Skeletal muscle cell (primary cell): Measurements from ENCODE around the gene CDK5RAP2.

Experiments
- DNase-seq: peaks from one replicate; pipeline ENCODE4 v3.0.0-alpha.2; 2010; ENCODE audit warnings: low read depth
- H3K4me3 ChIP-seq: 2 replicates; pipeline ENCODE4 v1.5.1; 2011; ENCODE audit warnings: low read depth, mild to moderate bottlenecking, control low read depth, low read length, moderate library complexity

CDK5RAP2 gene

DNA sequence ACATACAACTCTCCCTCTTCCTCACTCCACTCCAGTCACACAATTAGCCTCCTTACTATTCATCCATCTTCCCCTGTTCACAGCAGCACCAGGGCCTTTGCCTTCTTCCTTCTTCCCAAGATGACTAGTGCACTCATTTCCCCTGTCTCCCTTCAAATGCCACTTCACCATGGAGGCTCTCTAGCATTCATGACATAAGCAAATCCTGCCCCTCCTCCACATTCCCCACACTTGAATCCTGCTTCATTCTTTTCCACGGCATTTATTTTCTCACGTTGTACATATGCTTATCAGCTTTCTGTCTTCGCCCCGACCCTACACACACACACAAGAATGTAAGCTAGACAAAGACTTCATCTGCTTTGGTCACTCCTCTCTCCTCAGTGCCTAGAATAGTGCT lies 133.3 kb downstream of the CDK5RAP2 start:
- no peak overlapping the region for H3K4me3 ChIP-seq
- no peak for DNase-seq

DNA sequence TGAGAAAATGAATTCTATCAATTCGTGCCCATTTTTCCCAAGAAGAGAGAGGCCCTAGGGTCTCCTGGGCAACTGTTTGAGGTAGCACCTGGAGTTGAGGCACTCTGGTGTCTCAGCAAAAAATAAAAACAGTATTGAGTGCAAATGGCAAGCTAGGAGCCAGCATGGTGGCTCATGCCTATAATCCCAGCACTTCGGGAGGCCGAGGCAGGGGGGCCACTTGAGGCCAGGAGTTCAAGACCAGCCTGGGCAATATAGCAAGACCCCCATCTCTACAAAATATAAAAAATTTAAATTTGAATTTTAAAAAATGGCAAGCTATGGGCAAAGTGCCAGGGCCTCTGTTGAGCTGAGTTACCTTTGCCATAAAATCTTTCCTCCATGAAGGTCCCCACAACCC lies 136.0 kb downstream of the CDK5RAP2 start:
- DNase-seq, result no peak
- H3K4me3 ChIP-seq, result no peak overlapping the region

DNA sequence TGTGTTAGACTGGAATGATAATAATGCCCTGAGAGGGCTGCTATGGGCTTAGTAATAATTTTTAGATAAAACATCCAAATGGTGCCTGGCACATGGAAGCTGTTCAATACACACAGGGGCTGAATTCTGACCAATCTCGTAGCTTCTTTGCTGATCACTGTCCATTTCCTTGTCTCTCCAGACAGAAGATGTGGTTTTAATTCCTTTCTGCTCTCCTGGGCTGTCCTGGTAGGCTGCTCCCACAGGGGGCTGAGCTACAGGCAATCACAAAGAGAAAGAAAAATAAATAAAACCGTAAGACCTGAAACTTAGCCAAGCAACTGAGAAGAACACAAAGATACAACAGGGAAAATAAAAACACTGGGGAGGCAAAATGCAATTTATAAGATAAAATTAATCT lies 136.5 kb downstream of the CDK5RAP2 start:
- DNase-seq, result peak; percentile 73
- H3K4me3 ChIP-seq, result no peak overlapping the region

DNA sequence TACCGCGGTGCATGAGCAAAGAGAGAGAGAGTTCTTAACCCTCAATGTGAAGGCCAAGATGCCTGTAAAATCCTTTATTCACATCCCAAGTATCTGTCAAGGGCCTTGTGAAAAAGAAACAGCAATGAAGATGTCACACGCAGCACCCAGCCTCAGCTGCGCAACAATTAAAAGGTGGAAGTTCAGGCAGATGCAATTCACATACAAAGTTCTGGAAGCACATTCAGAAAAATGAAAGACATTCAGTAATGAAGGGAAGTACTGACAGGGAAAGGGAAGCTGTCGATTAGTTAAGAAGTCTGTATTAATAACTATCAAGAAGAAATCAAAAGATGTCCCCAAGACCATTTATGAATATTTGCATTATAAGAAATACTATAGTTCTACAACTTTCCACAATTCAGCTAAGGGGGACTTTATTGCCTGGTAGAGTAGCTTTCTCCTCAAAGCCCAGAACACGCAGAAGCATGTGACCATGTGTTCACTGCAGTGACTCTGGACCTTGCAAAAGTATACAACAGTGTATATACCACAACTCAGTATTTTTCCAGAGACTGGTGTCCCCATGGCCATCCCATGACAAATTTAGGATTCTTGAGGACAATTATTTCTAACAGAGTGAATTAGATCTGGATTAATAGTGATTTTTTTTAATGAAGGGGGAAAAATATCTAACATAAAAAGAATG lies 137.5 kb downstream of the CDK5RAP2 start:
- DNase-seq, result no peak
- no peak overlapping the region for H3K4me3 ChIP-seq

DNA sequence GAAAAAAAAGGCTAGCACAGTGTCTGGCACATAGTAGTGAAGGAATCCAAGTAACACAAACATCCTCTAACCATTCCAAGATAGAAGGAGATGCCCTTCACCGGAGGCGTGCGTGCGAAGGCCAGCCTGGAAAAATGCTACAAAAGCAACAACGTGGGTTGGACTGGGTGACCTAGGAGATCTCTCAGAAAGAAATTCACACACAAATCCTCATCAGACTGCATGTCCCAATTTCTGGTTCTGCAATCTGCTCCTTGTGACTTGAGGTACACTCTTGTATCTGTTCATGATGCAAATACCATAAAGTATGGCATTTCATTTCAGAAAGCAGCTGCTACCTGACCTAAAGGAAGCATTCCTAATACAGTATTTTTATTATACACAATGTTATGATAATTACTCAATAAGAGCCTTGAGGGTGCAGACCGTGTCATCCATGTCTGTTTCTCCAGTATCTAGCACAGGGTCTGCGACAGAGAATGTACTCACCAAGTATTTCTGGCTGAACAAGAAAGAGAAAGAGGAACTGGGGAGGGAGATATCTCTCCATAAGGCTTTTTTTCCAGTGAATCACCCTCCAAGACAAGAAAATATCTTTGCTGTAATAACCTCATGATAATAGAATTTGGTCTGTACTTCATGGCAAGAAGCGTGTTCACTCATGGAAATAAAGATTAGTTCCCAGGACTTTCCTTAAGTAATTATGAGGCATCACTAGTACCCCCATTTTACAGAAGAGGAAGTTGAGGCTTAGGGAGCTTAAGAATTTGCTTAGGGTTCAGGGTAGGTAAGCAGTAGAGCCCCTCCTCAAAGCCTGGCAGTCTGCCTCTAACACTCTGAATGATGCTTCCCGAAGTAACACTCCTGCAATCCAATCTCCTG lies 138.3 kb downstream of the CDK5RAP2 start:
- peak; percentile 64 for DNase-seq
- H3K4me3 ChIP-seq, result no peak overlapping the region

DNA sequence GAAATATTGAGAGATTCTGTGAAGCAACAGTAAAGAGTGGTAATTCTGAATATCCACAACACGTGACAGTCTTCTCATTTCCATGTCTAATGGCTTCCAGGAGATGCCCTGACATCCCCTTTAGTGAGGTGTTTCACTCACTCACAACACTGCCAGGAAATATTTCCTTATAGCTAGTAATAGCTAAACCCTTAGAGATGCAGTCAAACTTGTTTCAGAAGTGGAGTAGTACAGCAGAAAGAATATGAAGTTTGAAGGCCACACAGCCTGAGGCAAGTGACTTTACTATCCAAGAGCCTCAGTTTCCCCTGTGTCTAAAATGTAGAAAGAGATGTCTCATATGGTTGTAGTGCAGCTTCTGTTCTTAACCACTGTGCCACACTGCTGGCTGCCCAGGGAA lies 139.2 kb downstream of the CDK5RAP2 start:
- no peak overlapping the region for H3K4me3 ChIP-seq
- DNase-seq, result no peak

DNA sequence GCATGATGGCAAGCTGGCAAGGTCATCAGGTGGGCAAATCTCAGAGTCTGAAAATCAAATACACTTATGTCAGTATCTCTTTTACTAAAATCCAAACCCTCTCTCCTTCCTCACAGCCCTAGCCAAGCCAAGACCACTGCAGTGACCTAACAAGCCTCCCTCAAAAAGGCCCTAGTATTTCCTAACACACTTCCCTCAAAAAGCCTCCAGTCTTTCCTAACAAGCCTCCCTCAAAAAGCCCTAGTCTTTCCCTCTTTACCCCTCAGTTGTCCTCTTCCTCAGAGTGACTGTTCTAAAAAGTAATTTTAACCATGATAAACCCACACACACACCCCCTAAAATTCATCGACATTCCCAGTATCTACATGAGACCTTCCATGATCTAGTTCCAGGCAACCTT lies 140.0 kb downstream of the CDK5RAP2 start:
- H3K4me3 ChIP-seq, result no peak overlapping the region
- DNase-seq, result no peak

DNA sequence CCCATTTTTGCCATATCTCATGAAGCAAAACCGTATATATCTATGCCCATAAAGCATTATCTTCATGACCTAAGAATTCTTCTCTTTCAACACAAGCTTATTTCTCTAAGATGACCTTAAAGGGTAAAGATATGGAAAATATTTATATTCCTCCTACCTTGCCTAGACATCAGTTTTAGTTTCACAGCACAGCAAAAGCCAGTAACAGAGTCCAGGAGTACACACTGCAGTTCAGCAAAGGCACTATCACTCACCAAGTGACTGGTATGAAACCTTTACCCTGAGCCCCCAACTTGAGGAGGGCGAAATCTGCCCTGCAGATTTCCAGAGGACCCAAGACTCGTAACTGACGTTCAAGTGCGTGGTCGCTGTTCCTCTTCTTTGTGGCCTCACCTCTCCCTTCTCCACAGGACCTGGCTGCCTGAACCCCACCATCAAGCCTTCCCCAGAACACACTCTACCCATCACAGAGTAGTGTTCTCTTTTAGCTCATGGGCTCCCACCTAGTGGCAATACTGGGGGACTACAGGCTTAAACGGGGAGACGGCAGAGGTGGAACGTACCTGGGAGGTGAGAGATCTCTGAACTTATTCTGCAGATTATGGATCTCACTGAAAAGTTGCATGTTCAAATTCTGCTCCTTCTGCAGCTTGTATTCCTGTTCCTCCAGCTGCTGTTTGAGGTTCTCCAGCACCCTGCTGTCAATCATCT lies 141.0 kb downstream of the CDK5RAP2 start:
- H3K4me3 ChIP-seq, result no peak overlapping the region
- DNase-seq, result no peak

DNA sequence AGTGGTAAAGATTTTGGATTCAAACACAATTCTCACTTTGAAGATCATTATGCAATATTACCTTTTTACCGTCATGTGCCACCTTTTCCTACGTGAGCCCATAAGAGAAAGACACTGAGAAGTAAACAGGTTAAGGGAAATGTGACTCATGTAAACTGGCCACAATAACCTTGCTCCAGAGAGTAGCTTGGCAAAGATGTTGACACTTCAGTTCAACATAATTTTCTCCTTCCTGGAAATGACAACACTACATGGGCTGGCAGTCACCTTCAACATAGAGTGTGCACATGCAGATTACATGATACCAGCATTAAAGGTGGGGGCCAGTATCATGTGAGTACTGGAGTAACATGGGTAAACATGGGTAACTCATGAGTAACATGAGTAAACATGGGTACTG lies 141.9 kb downstream of the CDK5RAP2 start:
- no peak overlapping the region for H3K4me3 ChIP-seq
- DNase-seq, result no peak

DNA sequence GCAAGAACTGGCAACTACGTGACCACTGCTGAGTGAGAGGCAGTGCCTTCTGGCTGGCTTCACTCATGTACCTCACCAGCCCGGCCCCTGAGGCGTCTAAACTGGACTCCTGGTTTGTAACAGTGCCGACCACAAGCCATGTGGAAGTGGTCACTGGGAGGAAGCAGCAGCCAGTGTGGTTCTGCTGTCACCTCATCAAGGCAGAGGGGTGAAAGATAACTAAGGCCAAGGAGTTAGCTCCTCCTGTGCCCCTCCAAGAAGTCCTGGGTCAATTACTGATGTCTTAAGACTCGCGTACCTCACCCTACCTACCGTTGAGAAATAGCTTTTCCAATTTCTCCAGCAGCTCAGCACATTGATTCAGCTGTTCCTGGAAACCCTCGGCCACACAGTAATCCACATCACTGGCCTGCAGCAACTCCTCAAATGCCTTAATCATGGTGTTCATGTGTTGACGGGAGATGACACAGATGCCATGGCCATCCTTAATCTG lies 142.9 kb downstream of the CDK5RAP2 start:
- DNase-seq, result no peak

DNA sequence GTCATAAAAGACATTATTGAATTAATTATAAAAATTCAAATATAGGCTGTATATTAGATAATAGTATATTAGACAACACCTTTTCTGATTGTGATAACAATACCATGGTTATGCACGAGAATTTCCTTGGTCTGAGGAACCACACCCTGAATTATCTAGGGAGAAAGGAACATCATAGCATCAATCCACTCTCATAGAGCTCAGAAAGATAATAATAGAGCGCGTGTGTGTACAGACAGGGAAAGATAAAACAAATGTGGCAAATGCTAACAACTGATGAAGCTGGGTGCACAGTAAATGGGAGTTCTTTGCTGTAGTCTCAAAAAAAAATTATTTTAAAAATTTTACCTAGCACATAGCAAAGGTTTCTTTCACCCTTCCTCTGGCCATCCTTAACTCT lies 143.5 kb downstream of the CDK5RAP2 start:
- H3K4me3 ChIP-seq, result no peak overlapping the region
- no peak for DNase-seq

More for the DNA sequence above, 142.9 kb downstream of the CDK5RAP2 start:
- H3K4me3 ChIP-seq, result no peak overlapping the region

DNA sequence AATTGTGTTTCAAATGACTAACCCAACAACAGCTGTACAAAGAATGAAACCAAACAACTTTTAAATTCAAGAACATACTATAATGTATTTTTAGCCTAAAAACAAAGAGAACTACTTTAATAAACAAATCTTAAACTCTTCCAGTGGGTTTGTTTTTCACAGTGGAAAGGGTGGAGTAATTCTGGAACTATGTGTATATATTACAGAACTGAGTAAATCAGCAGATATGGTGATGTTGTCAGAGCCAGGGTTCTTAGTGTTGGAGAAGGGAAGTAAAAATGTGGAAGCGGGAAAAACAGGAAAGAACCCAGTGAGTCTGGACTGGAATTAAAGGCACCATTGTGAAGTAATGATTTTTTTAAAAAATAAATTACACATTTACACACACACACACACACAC lies 144.9 kb downstream of the CDK5RAP2 start:
- no peak for DNase-seq
- no peak overlapping the region for H3K4me3 ChIP-seq

DNA sequence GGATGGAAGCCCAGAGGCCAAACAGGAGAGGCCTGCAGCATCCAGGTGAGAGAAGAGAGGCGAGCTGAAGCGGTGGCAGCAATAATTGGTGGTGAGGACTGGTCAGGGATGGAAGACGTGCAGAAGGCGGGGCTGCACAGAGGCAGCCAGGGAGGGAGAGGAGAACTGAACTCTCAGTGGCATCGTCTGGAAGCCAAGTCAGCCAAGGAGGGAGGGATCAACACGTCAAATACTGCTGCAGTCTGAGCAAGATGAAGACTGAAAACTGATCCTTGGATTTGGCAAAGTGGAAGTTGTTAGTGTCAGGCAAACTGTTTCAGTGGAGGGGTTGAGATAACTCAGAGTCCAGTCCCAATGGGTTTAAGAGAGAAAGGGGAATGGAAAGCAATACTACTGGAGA lies 145.4 kb downstream of the CDK5RAP2 start:
- DNase-seq, result peak; percentile 71
- H3K4me3 ChIP-seq, result no peak overlapping the region

DNA sequence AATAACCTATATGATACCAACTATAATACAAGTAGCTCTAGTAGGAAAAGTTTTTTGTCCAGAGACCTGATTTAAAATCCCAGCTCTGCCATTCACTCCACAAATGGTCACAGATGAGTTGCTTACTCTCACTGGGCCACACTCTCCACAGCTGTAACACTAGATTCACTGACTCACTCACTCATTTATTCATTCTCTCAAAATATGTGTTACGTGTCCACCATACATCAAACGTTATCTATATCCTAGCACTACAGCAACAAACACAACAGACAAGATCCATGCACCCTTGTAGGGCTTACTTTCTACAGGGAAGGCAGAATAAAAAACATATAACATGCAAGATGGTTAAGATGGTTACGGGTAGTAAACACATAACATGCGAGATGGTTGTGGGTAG lies 146.3 kb downstream of the CDK5RAP2 start:
- DNase-seq, result no peak

DNA sequence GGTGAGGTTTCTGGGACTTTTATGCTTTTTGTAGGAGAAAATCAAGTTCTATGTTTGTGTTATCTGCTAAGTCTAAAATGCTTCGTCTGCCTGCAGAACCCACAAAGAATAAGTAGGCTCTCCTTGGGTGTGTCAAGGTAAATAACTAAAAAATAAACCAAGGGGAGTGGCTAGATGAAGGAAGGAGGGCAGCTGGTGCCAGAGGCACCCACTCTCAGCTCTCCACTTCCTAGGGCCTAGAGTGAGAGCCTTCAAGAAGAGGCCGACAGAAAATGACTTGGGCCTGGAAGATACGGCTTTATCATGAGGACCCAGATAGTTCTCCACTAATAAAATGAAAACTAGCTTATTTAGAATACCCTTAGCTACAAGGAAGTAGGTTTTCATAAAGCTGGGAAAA lies 147.4 kb downstream of the CDK5RAP2 start:
- no peak for DNase-seq

More for the DNA sequence above, 146.3 kb downstream of the CDK5RAP2 start:
- H3K4me3 ChIP-seq, result no peak overlapping the region

DNA sequence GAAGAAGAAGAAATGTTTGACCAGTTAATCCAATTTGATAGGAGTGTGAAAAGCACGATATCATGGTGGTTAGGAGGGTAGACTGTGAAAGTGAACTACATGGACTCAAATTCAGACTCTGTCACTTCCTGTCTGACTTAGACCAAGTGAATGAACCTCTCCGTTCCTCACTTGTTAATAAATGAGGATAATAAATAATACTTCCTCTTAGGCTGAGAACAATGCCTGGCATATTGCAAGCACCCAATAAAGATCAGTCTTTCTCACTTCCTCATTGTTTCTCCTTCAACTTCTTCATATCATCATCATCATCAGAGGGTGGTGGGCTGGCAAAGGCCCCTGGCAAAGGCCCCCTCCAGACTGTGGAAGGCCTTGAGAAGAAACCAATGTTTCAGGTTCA lies 148.7 kb downstream of the CDK5RAP2 start:
- no peak for DNase-seq

More for the DNA sequence above, 147.4 kb downstream of the CDK5RAP2 start:
- no peak overlapping the region for H3K4me3 ChIP-seq

DNA sequence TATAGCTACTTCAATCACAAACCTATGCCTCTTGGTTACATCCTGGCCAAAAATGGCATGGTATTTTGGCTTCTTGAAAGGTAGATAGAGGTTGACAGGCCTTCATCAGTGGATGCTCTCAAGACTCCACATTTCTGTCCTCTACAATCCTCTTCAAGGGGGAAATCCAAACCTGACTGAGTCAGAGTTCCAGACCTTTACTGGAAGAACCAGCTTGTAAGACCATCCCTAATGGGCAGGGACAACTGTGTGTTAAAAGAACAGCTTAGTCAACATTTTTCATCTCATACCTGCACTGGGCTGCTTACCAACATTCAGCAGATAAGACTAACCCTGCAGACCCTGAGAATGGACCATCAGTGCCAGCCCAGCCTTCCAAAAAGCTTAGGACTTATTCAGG lies 155.7 kb downstream of the CDK5RAP2 start:
- no peak overlapping the region for H3K4me3 ChIP-seq
- DNase-seq, result no peak

More for the DNA sequence above, 148.7 kb downstream of the CDK5RAP2 start:
- H3K4me3 ChIP-seq, result no peak overlapping the region

DNA sequence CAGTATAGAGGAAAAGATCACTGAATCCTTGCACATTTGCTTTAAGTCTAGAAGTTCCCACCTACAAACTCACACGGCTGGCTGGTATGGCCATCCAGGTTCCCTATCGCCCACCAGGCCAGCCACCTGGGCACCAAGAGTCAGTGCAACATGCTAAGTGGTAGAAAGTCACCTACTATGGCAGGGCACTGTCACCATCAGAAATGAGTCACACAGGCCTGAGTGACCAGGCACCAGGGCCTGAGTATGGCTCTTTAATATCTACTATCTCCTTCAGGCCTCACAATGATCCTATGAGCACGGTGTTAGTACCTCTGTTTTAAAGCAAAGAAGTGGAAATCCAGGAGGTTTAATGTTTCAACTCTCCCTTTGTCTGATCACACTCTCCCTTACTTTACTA lies 156.2 kb downstream of the CDK5RAP2 start:
- H3K4me3 ChIP-seq, result no peak overlapping the region
- DNase-seq, result no peak

DNA sequence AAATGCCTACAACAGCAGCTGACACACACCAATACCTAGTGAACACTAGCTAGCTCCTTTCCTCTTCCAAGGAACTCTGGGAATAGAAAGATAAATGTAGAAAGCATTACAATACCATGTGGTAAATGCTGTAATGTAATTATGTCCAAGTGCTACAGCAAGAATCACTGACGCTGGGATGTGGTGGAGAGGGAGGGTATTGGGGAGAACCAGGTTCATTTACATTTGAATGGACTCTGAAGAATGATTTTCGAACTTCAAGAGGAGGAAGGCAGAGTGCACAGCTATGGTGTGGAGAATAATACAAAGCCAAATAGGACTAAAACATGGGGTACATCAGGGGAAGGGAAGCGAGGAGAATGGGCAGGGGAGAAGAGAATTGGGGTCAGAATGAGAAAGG lies 158.0 kb downstream of the CDK5RAP2 start:
- no peak overlapping the region for H3K4me3 ChIP-seq
- no peak for DNase-seq

DNA sequence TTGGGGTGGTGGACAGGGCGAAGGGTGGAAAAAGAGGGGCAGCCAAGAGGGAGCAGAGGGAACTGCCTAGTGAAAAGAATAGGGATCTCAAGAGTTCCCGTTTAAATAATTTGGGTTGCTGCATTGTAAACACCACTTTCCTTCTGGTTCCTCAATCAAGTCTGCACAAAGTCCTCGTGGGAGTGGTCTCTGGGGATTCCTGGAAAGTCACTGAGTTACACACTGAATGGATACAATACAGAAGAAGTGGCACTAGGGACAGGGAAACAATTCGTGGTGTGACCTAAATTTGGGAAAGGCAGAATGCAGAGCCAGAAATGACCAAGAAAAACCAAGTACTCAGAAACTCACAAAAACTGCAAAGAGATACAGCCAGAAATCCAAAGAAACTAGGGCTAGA lies 161.7 kb downstream of the CDK5RAP2 start:
- no peak overlapping the region for H3K4me3 ChIP-seq
- DNase-seq, result no peak
